GM20000 (cell line): ENCODE results near the gene GPR139.

ENCODE experiments used
- DNase-seq: peaks from one replicate; pipeline ENCODE4 v3.0.0; 2012; ENCODE audit warnings: low spot score
- TF ChIP-seq, protein P1 (sequence below): IDR thresholded peaks from 2 replicates; pipeline ENCODE4 v1.5.1; 2012; ENCODE audit warnings: mild to moderate bottlenecking, control low read depth; ENCODE audit errors: extremely low read depth, missing control alignments

Gene GPR139

GRCh38 chr16:20073203-20074098 lies at the start of gene GPR139:
Gene GPR139 (minus strand): TSS chr16:20073890. CDS start chr16:20073616, 274 bp downstream.
- no peak for DNase-seq
- TF ChIP-seq, protein P1, sequence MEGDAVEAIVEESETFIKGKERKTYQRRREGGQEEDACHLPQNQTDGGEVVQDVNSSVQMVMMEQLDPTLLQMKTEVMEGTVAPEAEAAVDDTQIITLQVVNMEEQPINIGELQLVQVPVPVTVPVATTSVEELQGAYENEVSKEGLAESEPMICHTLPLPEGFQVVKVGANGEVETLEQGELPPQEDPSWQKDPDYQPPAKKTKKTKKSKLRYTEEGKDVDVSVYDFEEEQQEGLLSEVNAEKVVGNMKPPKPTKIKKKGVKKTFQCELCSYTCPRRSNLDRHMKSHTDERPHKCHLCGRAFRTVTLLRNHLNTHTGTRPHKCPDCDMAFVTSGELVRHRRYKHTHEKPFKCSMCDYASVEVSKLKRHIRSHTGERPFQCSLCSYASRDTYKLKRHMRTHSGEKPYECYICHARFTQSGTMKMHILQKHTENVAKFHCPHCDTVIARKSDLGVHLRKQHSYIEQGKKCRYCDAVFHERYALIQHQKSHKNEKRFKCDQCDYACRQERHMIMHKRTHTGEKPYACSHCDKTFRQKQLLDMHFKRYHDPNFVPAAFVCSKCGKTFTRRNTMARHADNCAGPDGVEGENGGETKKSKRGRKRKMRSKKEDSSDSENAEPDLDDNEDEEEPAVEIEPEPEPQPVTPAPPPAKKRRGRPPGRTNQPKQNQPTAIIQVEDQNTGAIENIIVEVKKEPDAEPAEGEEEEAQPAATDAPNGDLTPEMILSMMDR: no peak

- DNase-seq: no peak
- TF ChIP-seq, protein P1: no peak
Measured at GRCh38 chr16:20122011-20122410, 48.3 kb upstream of the GPR139 start.

- TF ChIP-seq, protein P1: no peak
- no peak for DNase-seq
Measured at GRCh38 chr16:20114356-20114755, 40.7 kb upstream of the GPR139 start.

DNA sequence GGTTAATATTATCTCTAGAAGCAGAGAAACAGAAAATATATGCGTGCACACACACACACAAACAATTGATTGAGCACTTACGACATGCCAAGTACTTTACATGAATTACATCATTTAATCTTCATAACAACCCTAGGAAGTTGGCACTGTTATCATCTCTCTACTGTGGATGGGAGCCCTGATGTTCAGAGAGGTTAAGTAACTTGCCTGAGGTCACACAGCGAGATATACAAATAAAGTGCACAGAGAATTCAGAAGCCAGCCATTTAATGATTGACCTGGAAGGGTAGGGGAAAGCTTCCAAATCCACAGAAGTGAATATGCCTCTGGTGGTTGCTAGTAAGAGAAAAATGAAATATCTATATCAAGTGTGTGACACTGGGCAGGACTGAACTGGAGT lies 37.5 kb upstream of the GPR139 start:
- TF ChIP-seq, protein P1: no peak
- DNase-seq: no peak

DNA sequence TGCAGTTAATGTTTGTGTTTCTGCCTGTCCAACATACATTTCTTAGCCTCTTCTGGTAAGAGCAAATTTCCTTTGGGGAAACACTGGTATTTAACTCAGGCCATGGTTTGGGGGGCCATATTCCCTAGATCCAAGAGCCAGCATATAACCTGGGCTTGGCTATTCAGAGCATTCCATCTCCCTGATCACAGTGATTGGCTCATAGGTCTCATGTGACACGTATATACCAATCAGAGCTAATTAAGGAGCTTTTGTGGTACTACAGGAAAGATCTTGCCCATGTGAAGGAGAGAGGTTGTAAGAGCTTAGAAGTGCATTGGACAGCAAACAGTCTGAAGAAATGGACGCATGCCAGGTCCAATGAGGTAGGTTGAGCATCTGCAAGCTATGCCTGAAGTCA lies 33.4 kb upstream of the GPR139 start:
- TF ChIP-seq, protein P1: no peak
- no peak for DNase-seq

- TF ChIP-seq, protein P1: no peak
- no peak for DNase-seq
Measured at GRCh38 chr16:20104563-20105183, 31.0 kb upstream of the GPR139 start.

DNA sequence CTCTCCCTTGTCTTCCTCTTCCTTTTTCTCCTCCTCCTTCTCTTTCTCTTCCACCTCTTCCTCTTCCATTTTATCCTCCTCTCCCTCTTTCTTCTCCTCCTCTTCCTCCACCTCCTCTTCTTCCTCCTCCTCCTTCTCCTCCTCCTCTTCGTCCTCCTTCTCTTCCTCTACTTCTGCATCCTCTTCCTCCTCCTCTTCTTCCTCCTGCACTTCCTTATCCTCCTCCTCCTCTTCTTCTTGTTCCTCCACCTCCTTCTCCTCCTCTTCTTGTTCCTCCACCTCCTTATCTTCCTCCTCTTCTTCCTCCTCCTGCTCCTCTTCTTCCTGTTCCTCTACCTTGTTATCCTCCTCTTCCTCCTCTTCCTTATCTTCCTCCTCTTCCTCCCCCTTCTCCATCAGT lies 28.8 kb upstream of the GPR139 start:
- DNase-seq: no peak
- TF ChIP-seq, protein P1: no peak
